Fibroblast of skin of back (primary cell): ENCODE results near the gene ANAPC2.

Source experiments
- DNase-seq: peaks from one replicate; pipeline ENCODE4 v3.0.0-alpha.2; 2013

ANAPC2 gene

DNA sequence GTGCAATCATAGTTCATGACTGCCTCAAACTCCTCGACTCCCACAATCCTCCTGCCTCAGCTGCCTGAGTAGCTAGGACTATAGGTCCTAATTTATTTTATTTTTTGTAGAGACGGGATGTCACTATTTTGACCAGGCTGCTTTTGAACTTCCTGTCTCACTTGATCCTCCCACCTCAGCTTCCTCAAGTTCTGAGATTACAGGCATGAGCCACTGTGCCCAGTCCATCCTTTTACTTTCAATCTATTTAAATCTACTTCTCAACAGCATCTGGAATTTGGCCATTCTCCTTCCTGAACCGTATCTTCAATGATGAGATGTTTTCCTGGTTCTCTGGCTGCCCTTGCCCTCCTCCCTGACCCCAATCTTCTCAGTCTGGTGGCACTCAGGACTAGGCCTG is 61.6 kb downstream of the ANAPC2 start:
- DNase-seq, result no peak
